GM12892 (cell line): Measurements from ENCODE around the gene FTSJ3.

Source experiments
- POLR2A ChIP-seq: IDR thresholded peaks from 2 replicates; pipeline ENCODE4 v1.6.1; 2011; ENCODE audit warnings: low read depth, low read length, control low read depth
- POLR2AphosphoS5 ChIP-seq: IDR thresholded peaks from 2 replicates; pipeline ENCODE4 v1.6.1; 2011; ENCODE audit warnings: low read depth, low read length, control low read depth
- TAF1 ChIP-seq: IDR thresholded peaks from 2 replicates; pipeline ENCODE4 v1.6.1; 2011; ENCODE audit warnings: low read depth, mild to moderate bottlenecking, control low read depth, low read length, borderline replicate concordance

GRCh38 chr17:63828936-63829335 lies 1.5 kb upstream of the FTSJ3 start:
- no peak for TF ChIP-seq POLR2A
- no peak for TF ChIP-seq POLR2AphosphoS5
- TF ChIP-seq TAF1 = no peak
